AG04449 (cell line): ENCODE data around the gene PELI1.

Experiments used
- CTCF ChIA-PET: fragments of 350-600 bp; formaldehyde crosslinking; extraction: SDS; loops from one replicate; lab custom pipeline; 2021; ENCODE audit warnings: antibody characterized with exemption; lab: Yijun Ruan, JAX
- POLR2A ChIA-PET: fragments of 400-600, 350-600 bp; formaldehyde crosslinking; extraction: SDS; loops from one replicate; lab custom pipeline; 2020; ENCODE audit warnings: antibody characterized with exemption, inconsistent platforms; lab: Yijun Ruan, JAX
- DNase-seq: peaks from one replicate; pipeline ENCODE4 v3.0.0-alpha.2; 2010; ENCODE audit warnings: low read depth, low spot score
- H3K4me3 ChIP-seq: 2 replicates; pipeline ENCODE4 v1.5.1; 2011; ENCODE audit warnings: low read depth, mild to moderate bottlenecking, control low read depth, low read length
- CTCF ChIP-seq: IDR thresholded peaks from one replicate; pipeline ENCODE4 v1.5.1; 2011; ENCODE audit warnings: mild to moderate bottlenecking, moderate library complexity, low read length, control low read depth, inconsistent platforms; ENCODE audit not compliant: insufficient read depth; ENCODE audit errors: missing control alignments

The PELI1 gene

GRCh38 chr2:64173156-64174135, 29.2 kb upstream of the PELI1 start:
- ChIA-PET POLR2A (no interaction called here), CTCF (no interaction called here)
- no peak for DNase-seq
- no peak overlapping the region for H3K4me3 ChIP-seq
- no peak for TF ChIP-seq CTCF

GRCh38 chr2:64168756-64169155, 24.5 kb upstream of the PELI1 start:
- ChIA-PET CTCF (no interaction called here), POLR2A (no interaction called here)
- TF ChIP-seq CTCF = no peak
- DNase-seq = no peak
- H3K4me3 ChIP-seq = no peak overlapping the region

- no peak for DNase-seq
- POLR2A ChIA-PET = no interaction called here
- CTCF ChIA-PET = no interaction called here
- no peak overlapping the region for H3K4me3 ChIP-seq
- TF ChIP-seq CTCF = no peak
Measured at GRCh38 chr2:64168201-64168600, 24.0 kb upstream of the PELI1 start.

GRCh38 chr2:64166637-64167420, 22.6 kb upstream of the PELI1 start:
- ChIA-PET CTCF (no interaction called here), POLR2A (no interaction called here)
- no peak overlapping the region for H3K4me3 ChIP-seq
- no peak for TF ChIP-seq CTCF
- no peak for DNase-seq

GRCh38 chr2:64166212-64166611, 22.0 kb upstream of the PELI1 start:
- no peak for DNase-seq
- ChIA-PET POLR2A (no interaction called here), CTCF (interaction anchor here (0.6 kb wide), 1 partner anchor 53 kb away, joined by 3 read pairs; no protein-coding TSS in a partner anchor)
- no peak for TF ChIP-seq CTCF
- no peak overlapping the region for H3K4me3 ChIP-seq

- TF ChIP-seq CTCF = no peak
- DNase-seq = no peak
- H3K4me3 ChIP-seq = no peak overlapping the region
- ChIA-PET CTCF (interaction anchor here (0.6 kb wide), 1 partner anchor 53 kb away, joined by 3 read pairs; no protein-coding TSS in a partner anchor), POLR2A (no interaction called here)
Measured at GRCh38 chr2:64165706-64166105, 21.5 kb upstream of the PELI1 start.
